ENCODE measurements around the gene RPL9. TPM values are rescaled to one million over a fixed set of nuclear protein-coding genes. Genes with fewer than 3 reads are reported as not detected.
"Not testable (repeated sequence)": the region's sequence is repeated elsewhere in the genome, so short reads cannot be mapped to it uniquely, and the experiment has no call there.

Gene RPL9
- total RNA-seq, 2 donors from 2014 or later = 2,526 to 3,169 TPM

- ATAC-seq (ENCODE audit: insufficient number of reproducible peaks, low FRiP score, low read depth) (no peak), DNase-seq (ENCODE audit: low spot score) (no peak)
- Histone ChIP-seq H3K4me3 (no peak overlapping the region), H3K27ac (no peak overlapping the region), H3K4me1 (ENCODE audit: control insufficient read depth in 1 of 2, low read depth in 2 of 2) (no peaks in the 10 kb centered on the region), H3K9me3 (no peaks in the 10 kb centered on the region), H3K36me3 (no peaks in the 10 kb centered on the region), H3K27me3 (replicated peaks; ENCODE audit: insufficient read depth) (no peaks in the 10 kb centered on the region)
- TF ChIP-seq, protein P1, sequence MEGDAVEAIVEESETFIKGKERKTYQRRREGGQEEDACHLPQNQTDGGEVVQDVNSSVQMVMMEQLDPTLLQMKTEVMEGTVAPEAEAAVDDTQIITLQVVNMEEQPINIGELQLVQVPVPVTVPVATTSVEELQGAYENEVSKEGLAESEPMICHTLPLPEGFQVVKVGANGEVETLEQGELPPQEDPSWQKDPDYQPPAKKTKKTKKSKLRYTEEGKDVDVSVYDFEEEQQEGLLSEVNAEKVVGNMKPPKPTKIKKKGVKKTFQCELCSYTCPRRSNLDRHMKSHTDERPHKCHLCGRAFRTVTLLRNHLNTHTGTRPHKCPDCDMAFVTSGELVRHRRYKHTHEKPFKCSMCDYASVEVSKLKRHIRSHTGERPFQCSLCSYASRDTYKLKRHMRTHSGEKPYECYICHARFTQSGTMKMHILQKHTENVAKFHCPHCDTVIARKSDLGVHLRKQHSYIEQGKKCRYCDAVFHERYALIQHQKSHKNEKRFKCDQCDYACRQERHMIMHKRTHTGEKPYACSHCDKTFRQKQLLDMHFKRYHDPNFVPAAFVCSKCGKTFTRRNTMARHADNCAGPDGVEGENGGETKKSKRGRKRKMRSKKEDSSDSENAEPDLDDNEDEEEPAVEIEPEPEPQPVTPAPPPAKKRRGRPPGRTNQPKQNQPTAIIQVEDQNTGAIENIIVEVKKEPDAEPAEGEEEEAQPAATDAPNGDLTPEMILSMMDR (IDR thresholded peaks at IDR 0.05) = no peak
These were observed 36.5 kb downstream of the RPL9 start for GRCh38 chr4:39422247-39422646.

DNA sequence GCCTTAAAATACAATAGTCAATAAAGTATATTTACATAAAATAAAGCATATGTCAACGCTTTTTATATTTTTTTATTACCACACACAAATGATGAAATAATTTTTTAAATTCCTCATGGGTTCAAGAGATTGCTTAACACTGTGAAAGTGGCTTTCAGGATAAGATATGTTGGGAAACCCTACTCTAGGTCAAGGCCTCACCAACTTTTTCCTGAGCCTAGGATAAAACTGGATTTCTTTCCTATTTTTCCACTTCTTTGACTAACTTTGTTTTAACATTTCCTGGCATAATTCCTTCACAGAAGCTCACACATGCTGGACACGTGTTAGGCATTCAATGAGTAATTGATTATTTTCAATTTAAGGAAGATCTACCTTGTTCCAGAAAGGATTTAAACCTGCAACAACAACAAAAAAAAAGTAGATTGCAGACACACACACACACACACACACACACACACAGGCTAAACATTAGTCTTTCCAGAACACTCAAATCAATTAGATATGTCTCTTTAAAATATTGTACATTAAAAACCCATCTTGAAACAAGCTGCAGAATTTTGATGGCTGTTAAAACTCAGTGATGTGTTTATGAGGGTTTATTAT is 42.9 kb downstream of the RPL9 start:
- TF ChIP-seq, protein P1 (IDR thresholded peaks at IDR 0.05) = no peak
- Histone ChIP-seq H3K36me3 (no peaks in the 10 kb centered on the region), H3K4me1 (ENCODE audit: control insufficient read depth in 1 of 2, low read depth in 2 of 2) (no peaks in the 10 kb centered on the region), H3K4me3 (no peak overlapping the region), H3K27me3 (replicated peaks; ENCODE audit: insufficient read depth) (no peaks in the 10 kb centered on the region), H3K27ac (no peak overlapping the region), H3K9me3 (no peaks in the 10 kb centered on the region)
- no peak for ATAC-seq (ENCODE audit: insufficient number of reproducible peaks, low FRiP score, low read depth)
- DNase-seq (ENCODE audit: low spot score) = no peak

DNA sequence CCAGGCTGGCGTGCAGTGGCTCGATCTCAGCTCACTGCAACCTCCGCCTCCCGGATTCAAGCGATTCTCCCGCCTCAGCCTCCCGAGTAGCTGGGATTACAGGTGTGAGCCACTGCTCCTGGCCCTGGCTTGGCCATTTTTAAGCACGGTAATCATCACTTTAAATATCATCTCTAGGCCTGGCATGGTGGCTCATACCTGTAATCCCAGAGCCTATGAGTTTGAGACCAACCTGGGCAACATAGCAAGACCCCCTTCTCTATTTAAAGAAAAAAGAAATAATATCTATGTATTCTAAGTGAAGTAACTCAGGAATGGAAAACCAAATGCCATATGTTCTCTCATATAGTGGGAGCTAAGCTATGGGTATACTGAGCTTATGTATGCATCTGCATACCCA is 47.2 kb downstream of the RPL9 start:
- H3K36me3 ChIP-seq; H3K9me3 ChIP-seq; DNase-seq (ENCODE audit: low spot score); ATAC-seq (ENCODE audit: insufficient number of reproducible peaks, low FRiP score, low read depth); H3K4me1 ChIP-seq (ENCODE audit: control insufficient read depth in 1 of 2, low read depth in 2 of 2); H3K4me3 ChIP-seq; H3K27ac ChIP-seq; H3K27me3 ChIP-seq (replicated peaks; ENCODE audit: insufficient read depth): not testable (repeated sequence)

DNA sequence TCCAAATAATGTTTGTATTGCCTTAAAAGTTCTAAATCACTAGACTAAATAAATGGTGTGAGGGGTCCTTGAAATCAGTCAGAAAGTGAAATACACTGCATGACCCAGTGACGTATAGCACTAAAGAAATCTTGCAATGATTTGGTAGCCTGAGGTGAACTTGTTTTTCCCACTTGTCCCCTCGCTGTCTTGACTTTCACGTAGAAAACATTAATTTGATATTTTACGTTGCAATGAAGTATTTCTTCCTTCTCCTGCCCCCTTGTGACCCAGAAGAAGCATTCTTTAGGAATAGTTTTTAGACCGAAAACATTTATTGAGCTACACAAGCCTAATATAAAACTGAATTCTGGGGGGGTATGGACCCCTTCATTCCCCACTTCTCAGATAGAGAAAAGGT is 48.3 kb downstream of the RPL9 start:
- H3K9me3 ChIP-seq = no peaks in the 10 kb centered on the region
- H3K4me1 ChIP-seq (ENCODE audit: control insufficient read depth in 1 of 2, low read depth in 2 of 2) = no peaks in the 10 kb centered on the region
- no peak overlapping the region for H3K4me3 ChIP-seq
- H3K27me3 ChIP-seq (replicated peaks; ENCODE audit: insufficient read depth) = no peaks in the 10 kb centered on the region
- no peaks in the 10 kb centered on the region for H3K36me3 ChIP-seq
- TF ChIP-seq, protein P1 (IDR thresholded peaks at IDR 0.05) = no peak
- DNase-seq (ENCODE audit: low spot score) = no peak
- no peak for ATAC-seq (ENCODE audit: insufficient number of reproducible peaks, low FRiP score, low read depth)
- H3K27ac ChIP-seq = no peak overlapping the region

DNA sequence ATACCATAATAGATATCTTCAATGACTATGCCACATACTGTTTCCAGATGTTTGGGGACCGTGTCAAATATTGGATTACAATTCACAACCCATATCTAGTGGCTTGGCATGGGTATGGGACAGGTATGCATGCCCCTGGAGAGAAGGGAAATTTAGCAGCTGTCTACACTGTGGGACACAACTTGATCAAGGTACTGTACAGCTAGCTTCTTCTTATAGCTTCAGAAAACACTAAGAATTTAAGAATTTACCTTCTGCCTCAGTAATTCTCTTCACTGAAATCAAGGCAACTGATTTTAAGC is 51.2 kb downstream of the RPL9 start:
- no peak for ATAC-seq (ENCODE audit: insufficient number of reproducible peaks, low FRiP score, low read depth)
- no peaks in the 10 kb centered on the region for H3K4me1 ChIP-seq (ENCODE audit: control insufficient read depth in 1 of 2, low read depth in 2 of 2)
- no peak for DNase-seq (ENCODE audit: low spot score)

More for the DNA sequence above, 51.2 kb downstream of the RPL9 start:
- TF ChIP-seq, protein P1 (IDR thresholded peaks at IDR 0.05) = no peak
- H3K4me3 ChIP-seq = no peak overlapping the region
- H3K27me3 ChIP-seq (replicated peaks; ENCODE audit: insufficient read depth) = no peaks in the 10 kb centered on the region
- H3K9me3 ChIP-seq = no peaks in the 10 kb centered on the region
- H3K27ac ChIP-seq = no peak overlapping the region
- no peaks in the 10 kb centered on the region for H3K36me3 ChIP-seq
